H1 (cell line): ENCODE data around the gene GRPR. TPM values are rescaled to one million over a fixed set of nuclear protein-coding genes. Genes with fewer than 3 reads are reported as not detected.

ENCODE experiments used
- CBX8 ChIP-seq: fragments of 300-800, 300-1000 bp; sonication (generic); IDR thresholded peaks from 2 replicates; pipeline ENCODE4 v1.7.1; 2016; ENCODE audit warnings: low read depth, low read length, borderline replicate concordance
- EZH2 ChIP-seq: fragments of 200-600 bp; sonication (generic); IDR thresholded peaks from 2 replicates; pipeline ENCODE4 v1.7.1; 2012; ENCODE audit warnings: low read depth, mild to moderate bottlenecking, moderate library complexity, low read length, inconsistent platforms; ENCODE audit not compliant: severe bottlenecking
- JUN ChIP-seq: IDR thresholded peaks from 2 replicates; pipeline ENCODE4 v1.6.1; 2011; ENCODE audit warnings: low read depth, mild to moderate bottlenecking, improper control_type of control experiment, low read length
- POLR2A ChIP-seq, 2 experiments: IDR thresholded peaks; 1 replicate in 1 of 2; 2 replicates in 1 of 2; pipeline ENCODE4 v1.6.1; 2011; ENCODE audit warnings: low read depth in 2 of 2, low read length in 2 of 2, mild to moderate bottlenecking in 2 of 2; ENCODE audit errors: control extremely low read depth in 1 of 2
- POU5F1 ChIP-seq: IDR thresholded peaks from 2 replicates; pipeline ENCODE4 v1.6.1; 2011; ENCODE audit warnings: low read depth, mild to moderate bottlenecking, low read length, moderate library complexity
- RBBP5 ChIP-seq: IDR thresholded peaks from 2 replicates; pipeline ENCODE4 v1.7.1; 2012; ENCODE audit warnings: low read depth, mild to moderate bottlenecking, inconsistent platforms, low read length, moderate library complexity, borderline replicate concordance
- SIN3A ChIP-seq, 2 experiments: IDR thresholded peaks in 1 of 2; conservative IDR thresholded peaks in 1 of 2; 2 replicates each; pipeline ENCODE4 v1.6.1; 2011 to 2012; ENCODE audit warnings: low read length in 2 of 2, improper control_type of control experiment in 1 of 2, low read depth in 1 of 2, mild to moderate bottlenecking in 1 of 2
- polyA plus RNA-seq, 7 experiments: library from polyadenylated mRNA; depleted of rRNA in 3 of 7; stranded (reverse) in 5 of 7; unstranded in 2 of 7; fragments of >200 nt in 5 of 7; fragments of 200-250 nt in 2 of 7; gene quantifications; 1 replicate in 5 of 7; 2 replicates in 1 of 7; 4 replicates in 1 of 7; pipeline versions ENCODE4 v1.2.1 to v1.2.3, GENCODE V29; 2011 to 2013; ENCODE audit warnings: missing spikeins in 2 of 7, mixed read lengths in 2 of 7
- total RNA-seq: library from RNA; stranded (reverse); fragmentation: NEBNext Ultra II Directional; extraction: Animal tissue kit (Norgen Biotek cat#: 25700); gene quantifications from 2 replicates; pipeline ENCODE4 v1.2.1, GENCODE V29; 2021

Gene GRPR
- total and polyA plus RNA-seq, 2 of the 8 experiments (the other 6 are each of a cell fraction or from before 2014, with no cell fraction given) = 18.6 to 78.4 TPM

DNA sequence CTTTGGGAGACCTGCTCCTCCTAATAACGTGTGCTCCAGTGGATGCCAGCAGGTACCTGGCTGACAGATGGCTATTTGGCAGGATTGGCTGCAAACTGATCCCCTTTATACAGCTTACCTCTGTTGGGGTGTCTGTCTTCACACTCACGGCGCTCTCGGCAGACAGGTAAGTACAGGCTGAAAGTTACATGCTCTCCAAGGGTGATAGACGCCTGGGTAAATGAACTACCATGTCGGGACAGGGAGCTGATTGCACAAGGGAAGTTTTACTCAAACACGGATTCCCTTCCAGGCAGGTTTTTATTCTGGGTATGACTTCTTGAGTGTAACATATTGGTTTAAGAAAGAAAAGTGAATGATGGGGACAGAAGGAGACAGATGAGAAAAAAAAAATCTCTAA, 836 bp downstream of the GRPR start (continued):
- TF ChIP-seq SIN3A (conservative IDR thresholded peaks at IDR 0.05 in 1 of 2, IDR thresholded peaks at IDR 0.05 in 1 of 2; ENCODE audit: low read depth in 1 of 2, low read length in 2 of 2) (no peak), EZH2 (no peak), RBBP5 (no peak), JUN (no peak), POLR2A (IDR thresholded peaks at IDR 0.05; ENCODE audit: control extremely low read depth in 1 of 2, low read depth in 2 of 2, low read length in 2 of 2) (no peak), POU5F1 (no peak), CBX8 (no peak)
- TF ChIP-seq, all 59 proteins: peak for 0
